Measurements from ENCODE around the gene CHPF.
A peak's percentile ranks its signal among the peaks of the same experiment; 100 is the strongest.

Gene CHPF

GRCh38 chr2:219560893-219561178 is 17.2 kb upstream of the CHPF start:
- no peak; the same call in 1 of the 2 replicates for TF ChIP-seq CTCF (IDR thresholded peaks at IDR 0.05; ENCODE audit: low read depth, low read length)
- no peak for DNase-seq (ENCODE audit: extremely low read depth, low read depth)

- DNase-seq (ENCODE audit: extremely low read depth, low read depth): no peak
- peak; percentile 62 for TF ChIP-seq CTCF (IDR thresholded peaks at IDR 0.05; ENCODE audit: low read depth, low read length)
Observed at GRCh38 chr2:219560037-219560892, 16.7 kb upstream of the CHPF start.

GRCh38 chr2:219559156-219559915 is 15.7 kb upstream of the CHPF start:
- no peak for DNase-seq (ENCODE audit: extremely low read depth, low read depth)
- no peak for TF ChIP-seq CTCF (IDR thresholded peaks at IDR 0.05; ENCODE audit: low read depth, low read length)

- TF ChIP-seq CTCF (IDR thresholded peaks at IDR 0.05; ENCODE audit: low read depth, low read length): no peak
- no peak for DNase-seq (ENCODE audit: extremely low read depth, low read depth)
Observed at GRCh38 chr2:219557791-219558785, 14.5 kb upstream of the CHPF start.

- TF ChIP-seq CTCF (IDR thresholded peaks at IDR 0.05; ENCODE audit: low read depth, low read length): no peak
- DNase-seq (ENCODE audit: extremely low read depth, low read depth): no peak
Observed at GRCh38 chr2:219557320-219557719, 13.7 kb upstream of the CHPF start.

- no peak for TF ChIP-seq CTCF (IDR thresholded peaks at IDR 0.05; ENCODE audit: low read depth, low read length)
Observed at GRCh38 chr2:219556413-219556812, 12.8 kb upstream of the CHPF start.

More at GRCh38 chr2:219556413-219556812, 12.8 kb upstream of the CHPF start:
- no peak for DNase-seq (ENCODE audit: extremely low read depth, low read depth)
